Sigmoid colon (tissue), 7 donors: ENCODE measurements around the gene CRYBB1. TPM values are rescaled to one million over a fixed set of nuclear protein-coding genes. Genes with fewer than 3 reads are reported as not detected.

Experiments
- polyA plus RNA-seq, 3 donors: library from polyadenylated mRNA; stranded (reverse); fragments of 200-250 nt; gene quantifications; one replicate each; pipeline ENCODE4 v1.2.3, GENCODE V29; 2013
- small RNA-seq, 3 donors: library from RNA; depleted of rRNA; stranded (forward); fragments of <200 nt; gene quantifications; one replicate each; pipeline ENCODE3, GENCODE V24; 2016
- total RNA-seq, 4 donors: library from RNA; depleted of rRNA; stranded (reverse); fragments of >200 nt; gene quantifications; one replicate each; pipeline ENCODE4 v1.1.0, GENCODE V29; 2016
- donor health status: healthy with polysubstance abuse.
- donor health status: Bipolar disorder and iron deficiency.
- donor health status: healthy.

Gene CRYBB1
- total and polyA plus RNA-seq, 7 donors, result 0.47 to 3.0 (median 1.3) TPM; not detected in 3

Small RNA genes lying within 50 kb of the gene (small RNA-seq; reads per million reads assigned to genes)
- 0 to 0.32 (median 0) reads per million in 3 donors for gene MIR548J
- 0 reads per million in 3 donors for gene RF01874

Other genes with a start within 250 kb of the CRYBB1 start
- gene ASPHD2, start 188.8 kb downstream of the CRYBB1 start, total RNA-seq, result 1 to 10 TPM in 3 of 4 donors, under 1 TPM in 1; 0.83 to 1.6 (median 1.3) TPM
- 1 to 10 TPM; 1.2 to 3.4 (median 1.8) TPM for gene ASPHD2, start 188.8 kb downstream of the CRYBB1 start, polyA plus RNA-seq
- gene HPS4, start 134.2 kb downstream of the CRYBB1 start, total RNA-seq, result 10 to 100 TPM; 16.0 to 48.7 (median 20.5) TPM
- gene HPS4, start 134.2 kb downstream of the CRYBB1 start, polyA plus RNA-seq, result 10 to 100 TPM in 1 of 3 donors, 1 to 10 TPM in 2; 4.8 to 19.0 (median 9.0) TPM
- 10 to 100 TPM in 3 of 4 donors, 1 to 10 TPM in 1; 10.0 to 17.4 (median 11.3) TPM for gene SRRD, start 134.2 kb downstream of the CRYBB1 start, total RNA-seq
- 10 to 100 TPM in 1 of 3 donors, 1 to 10 TPM in 2; 4.4 to 10.0 (median 4.8) TPM for gene SRRD, start 134.2 kb downstream of the CRYBB1 start, polyA plus RNA-seq
- 10 to 100 TPM; 14.0 to 19.1 (median 15.8) TPM for gene TFIP11, start 105.6 kb downstream of the CRYBB1 start, total RNA-seq
- gene TFIP11, start 105.6 kb downstream of the CRYBB1 start, polyA plus RNA-seq, result 10 to 100 TPM in 2 of 3 donors, 1 to 10 TPM in 1; 8.4 to 18.2 (median 10.2) TPM
- 10 to 100 TPM; 15.9 to 24.3 (median 17.2) TPM for gene TPST2, start 27.9 kb downstream of the CRYBB1 start, total RNA-seq
- gene TPST2, start 27.9 kb downstream of the CRYBB1 start, polyA plus RNA-seq, result 10 to 100 TPM in 1 of 3 donors, 1 to 10 TPM in 2; 5.1 to 13.8 (median 5.4) TPM
- not detected for gene CRYBA4, start 3.9 kb upstream of the CRYBB1 start, total RNA-seq
- not detected for gene CRYBA4, start 3.9 kb upstream of the CRYBB1 start, polyA plus RNA-seq
- gene MIAT, start 39.6 kb upstream of the CRYBB1 start, total RNA-seq, result 1 to 10 TPM in 3 of 4 donors, under 1 TPM in 1; 0.82 to 1.7 (median 1.3) TPM
- 1 to 10 TPM in 1 of 3 donors, under 1 TPM in 1, not detected in 1; under 0.01 to 3.4 TPM for gene MIAT, start 39.6 kb upstream of the CRYBB1 start, polyA plus RNA-seq